Stimulated activated CD8-positive, alpha-beta memory T cell treated with anti-CD3 and anti-CD28 coated beads, Interleukin-12 subunit alpha, Interleukin-12 subunit beta, amount 100 ng/mL, for 4 hours (primary cell): Measurements from ENCODE around the gene IGSF5.

Experiments used
- DNase-seq: peaks from one replicate; pipeline ENCODE4 v3.0.0-alpha.2; 2020; ENCODE audit warnings: low read depth

IGSF5 gene

GRCh38 chr21:39825250-39825649, 80.3 kb downstream of the IGSF5 start:
- DNase-seq, result no peak

DNA sequence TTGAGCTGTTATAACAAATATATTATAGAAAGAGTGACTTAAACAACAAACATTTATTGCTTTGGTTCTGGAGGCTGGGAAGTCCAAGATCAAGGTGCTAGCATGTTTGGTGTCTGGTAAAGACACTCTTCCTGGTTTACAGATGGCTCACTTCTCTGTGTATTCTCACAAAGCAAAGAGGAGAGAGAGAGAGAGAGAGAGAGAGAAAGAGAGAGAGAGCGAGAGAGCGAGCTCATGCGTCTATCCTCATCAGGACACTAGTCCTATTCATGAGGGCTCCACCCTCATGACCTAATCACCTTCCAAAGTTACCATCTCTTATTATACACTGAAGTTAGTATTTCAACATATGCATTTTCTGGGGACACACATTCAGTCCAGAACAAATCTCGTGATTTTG, 89.6 kb downstream of the IGSF5 start:
- no peak for DNase-seq

DNA sequence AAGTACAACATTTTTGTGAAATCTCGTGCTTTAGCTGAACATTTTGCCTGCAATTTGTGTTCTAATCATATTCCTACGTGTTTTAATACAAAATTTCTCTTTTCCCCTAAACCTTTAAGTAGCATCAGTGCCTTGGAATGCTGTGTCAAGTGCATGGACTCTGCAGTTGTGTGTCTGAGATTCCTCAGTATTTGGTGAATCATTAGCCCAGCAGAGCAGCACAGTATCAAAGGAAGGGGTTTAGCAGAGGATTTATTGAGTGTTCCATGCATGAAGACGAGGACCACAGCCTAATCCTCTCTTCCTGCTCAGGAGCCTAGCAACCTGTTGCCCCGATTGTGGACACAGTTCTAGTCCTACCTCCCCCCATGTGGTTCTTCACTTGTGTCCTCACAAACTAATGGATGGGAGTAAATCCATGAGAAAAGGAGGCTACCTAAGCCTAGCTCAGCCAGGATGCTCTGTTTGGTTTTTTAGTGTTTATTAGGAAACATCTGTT, 92.9 kb downstream of the IGSF5 start:
- DNase-seq, result no peak

GRCh38 chr21:39840373-39841097, 95.6 kb downstream of the IGSF5 start:
- DNase-seq, result no peak

- no peak for DNase-seq
Observed at GRCh38 chr21:39842741-39843459, 97.9 kb downstream of the IGSF5 start.

DNA sequence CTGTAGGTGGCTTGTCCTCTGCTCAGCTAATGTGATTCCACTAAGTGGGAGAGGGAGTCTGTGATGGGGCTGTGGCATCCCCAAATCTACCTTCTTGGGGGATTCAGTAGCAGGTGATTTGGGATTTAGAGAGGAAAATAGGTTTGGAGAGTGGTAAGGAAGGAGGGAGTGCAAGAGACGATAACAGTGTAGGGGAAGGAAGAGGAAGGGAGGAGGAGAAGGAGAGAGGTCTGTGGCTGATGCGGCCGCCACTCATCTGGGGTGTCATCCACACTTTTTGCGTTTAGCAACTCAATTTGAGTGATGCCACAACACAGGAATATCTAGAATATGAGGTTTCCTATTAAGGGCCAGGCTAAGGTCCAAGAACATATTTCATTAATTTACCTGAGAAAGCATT, 98.5 kb downstream of the IGSF5 start:
- DNase-seq, result no peak

DNA sequence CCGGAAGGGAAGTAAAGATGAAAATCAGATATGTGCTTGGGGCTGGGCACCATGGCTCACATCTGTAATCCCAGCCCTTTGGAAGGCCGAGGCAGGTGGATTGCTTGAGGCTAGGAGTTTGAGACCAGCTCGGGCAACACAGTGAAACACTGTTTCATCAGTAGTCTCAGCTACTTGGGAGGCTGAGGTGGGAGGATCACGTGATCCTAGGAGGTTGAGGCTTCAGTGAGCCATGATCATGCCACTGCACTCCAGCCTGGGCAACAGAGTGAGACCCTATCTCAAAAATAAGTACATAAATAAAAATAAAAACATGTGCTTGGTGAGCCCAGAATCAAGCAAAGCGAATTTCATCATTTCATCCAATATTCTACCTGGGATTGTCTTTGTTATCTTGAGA, 98.9 kb downstream of the IGSF5 start:
- DNase-seq, result no peak

- no peak for DNase-seq
Observed at GRCh38 chr21:39845571-39846130, 100.7 kb downstream of the IGSF5 start.

- DNase-seq, result no peak
Observed at GRCh38 chr21:39847877-39848276, 102.9 kb downstream of the IGSF5 start.

DNA sequence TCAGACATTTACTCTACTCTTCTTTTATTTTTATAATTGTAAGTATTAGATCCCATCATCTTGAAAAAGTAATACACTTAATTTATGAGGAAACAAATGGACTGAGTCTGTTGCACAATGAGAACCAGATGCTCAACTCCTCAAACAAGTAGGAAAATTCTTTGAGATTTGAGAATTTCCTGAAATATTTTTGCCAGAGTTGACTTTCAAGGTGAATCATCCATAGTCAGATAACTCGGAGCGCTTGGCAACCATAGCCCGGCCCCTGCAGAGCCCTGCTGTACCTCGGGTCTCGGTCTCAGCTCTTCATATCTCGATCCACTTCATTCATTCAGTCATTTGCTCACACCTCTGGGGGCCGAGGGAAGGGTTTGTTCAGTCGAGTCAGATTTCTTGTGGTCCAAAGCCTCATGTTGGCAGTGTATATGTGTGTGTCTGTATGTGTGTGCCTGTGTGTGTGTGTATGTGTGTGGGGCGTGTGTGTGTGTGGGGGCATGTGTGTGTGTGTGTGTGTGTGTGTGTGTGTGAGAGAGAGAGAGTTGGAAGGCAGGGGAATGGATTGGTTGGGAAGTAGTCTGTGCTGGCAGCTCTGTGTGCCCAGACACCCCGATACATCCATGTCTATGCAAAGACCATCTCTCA, 104.2 kb downstream of the IGSF5 start:
- no peak for DNase-seq

DNA sequence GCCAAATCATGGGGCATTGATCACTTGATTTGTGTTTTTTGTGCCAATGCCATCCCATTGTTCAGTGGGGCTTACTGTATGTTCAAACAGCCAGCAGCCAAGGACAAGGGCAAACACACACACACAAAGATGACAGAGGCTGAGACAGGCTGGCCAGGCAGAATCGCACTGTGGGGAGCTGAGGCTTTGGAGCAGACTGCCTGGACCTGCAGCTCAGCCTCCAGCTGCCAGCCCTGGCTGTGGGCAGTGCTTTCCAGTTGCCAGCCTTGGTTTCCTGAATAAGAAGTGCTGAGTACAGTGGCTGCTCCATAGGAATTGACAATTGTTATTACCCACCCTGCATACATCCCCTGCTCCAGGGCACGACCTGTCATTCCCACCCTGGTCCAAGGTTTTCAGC, 105.3 kb downstream of the IGSF5 start:
- no peak for DNase-seq

DNA sequence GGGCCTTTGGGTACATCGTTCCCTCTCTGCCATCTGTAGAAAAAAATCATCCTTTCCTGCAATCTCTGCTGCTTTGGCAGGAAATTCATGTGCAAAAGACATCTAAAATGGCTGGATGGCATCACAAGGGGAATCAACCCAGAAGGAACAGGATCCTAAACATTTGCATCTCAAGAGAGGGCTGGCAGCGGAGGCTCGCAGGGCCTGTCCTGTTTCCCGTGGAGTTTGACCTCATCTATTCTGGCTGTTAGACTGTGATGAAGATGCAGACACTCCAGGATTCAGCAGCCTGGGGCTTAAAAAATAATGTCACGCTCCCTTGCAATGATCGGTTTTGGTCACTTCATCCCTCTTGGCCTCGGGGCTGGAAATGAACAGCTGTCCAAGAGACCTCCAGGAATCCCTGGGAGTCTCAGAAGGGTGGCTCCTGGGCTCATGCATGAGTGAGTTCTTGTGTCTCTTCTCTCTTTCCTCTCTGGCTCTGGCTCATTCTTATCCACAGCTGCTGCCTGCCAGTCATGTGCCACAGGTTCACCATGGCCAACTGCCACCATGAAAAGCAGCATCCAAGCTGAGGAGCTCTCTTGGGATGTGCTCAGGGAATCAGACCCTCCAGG, 106.1 kb downstream of the IGSF5 start:
- no peak for DNase-seq
